A204.1 (cell line): ENCODE measurements around the gene PIP4K2A.
"Not testable (repeated sequence)": the region's sequence is repeated elsewhere in the genome, so short reads cannot be mapped to it uniquely, and the experiment has no call there.

Experiments used
- FAIRE-seq: peaks from 2 replicates; lab custom pipeline; 2012; peaks lifted over from hg19 to GRCh38; lab: Jason Lieb, UNC

PIP4K2A gene

GRCh38 chr10:22714479-22715289 is at the start of gene PIP4K2A:
PIP4K2A (minus strand) TSS chr10:22714578; CDS start chr10:22714326, 252 bp downstream.
- no peak for FAIRE-seq

GRCh38 chr10:22761569-22762220 is 47.3 kb upstream of the PIP4K2A start:
- no peak for FAIRE-seq

- FAIRE-seq: no peak
These were observed 45.6 kb upstream of the PIP4K2A start for GRCh38 chr10:22760025-22760424.

GRCh38 chr10:22758867-22759266 is 44.5 kb upstream of the PIP4K2A start:
- FAIRE-seq: no peak

GRCh38 chr10:22754296-22754695 is 39.9 kb upstream of the PIP4K2A start:
- no peak for FAIRE-seq

GRCh38 chr10:22753786-22754185 is 39.4 kb upstream of the PIP4K2A start:
- FAIRE-seq: no peak

- FAIRE-seq: no peak
These were observed 38.0 kb upstream of the PIP4K2A start for GRCh38 chr10:22752272-22752889.

GRCh38 chr10:22750131-22750530 is 35.8 kb upstream of the PIP4K2A start:
- no peak for FAIRE-seq

GRCh38 chr10:22744858-22745257 is 30.5 kb upstream of the PIP4K2A start:
- not testable (repeated sequence) for FAIRE-seq

GRCh38 chr10:22742678-22743077 is 28.3 kb upstream of the PIP4K2A start:
- no peak for FAIRE-seq

GRCh38 chr10:22741631-22742030 is 27.3 kb upstream of the PIP4K2A start:
- FAIRE-seq: not testable (repeated sequence)

GRCh38 chr10:22740180-22740579 is 25.8 kb upstream of the PIP4K2A start:
- FAIRE-seq: no peak

GRCh38 chr10:22737587-22737986 is 23.2 kb upstream of the PIP4K2A start:
- no peak for FAIRE-seq

- no peak for FAIRE-seq
These were observed 21.8 kb upstream of the PIP4K2A start for GRCh38 chr10:22736134-22736533.

- FAIRE-seq: no peak
These were observed 19.6 kb upstream of the PIP4K2A start for GRCh38 chr10:22733992-22734391.

GRCh38 chr10:22727663-22728062 is 13.3 kb upstream of the PIP4K2A start:
- FAIRE-seq: no peak

GRCh38 chr10:22727112-22727511 is 12.7 kb upstream of the PIP4K2A start:
- no peak for FAIRE-seq

GRCh38 chr10:22724773-22725172 is 10.4 kb upstream of the PIP4K2A start:
- no peak for FAIRE-seq

GRCh38 chr10:22723783-22724182 is 9.4 kb upstream of the PIP4K2A start:
- FAIRE-seq: no peak

- FAIRE-seq: no peak
These were observed 9.0 kb upstream of the PIP4K2A start for GRCh38 chr10:22723343-22723779.

GRCh38 chr10:22722626-22723169 is 8.3 kb upstream of the PIP4K2A start:
- FAIRE-seq: no peak

GRCh38 chr10:22720667-22721066 is 6.3 kb upstream of the PIP4K2A start:
- FAIRE-seq: no peak
